M059J (cell line): ENCODE results near the gene FNIP2. TPM values are rescaled to one million over a fixed set of nuclear protein-coding genes. Genes with fewer than 3 reads are reported as not detected.

Source experiments
- DNase-seq: peaks from one replicate; pipeline ENCODE4 v3.0.0-alpha.2; 2012; ENCODE audit warnings: low read depth
- total RNA-seq: library from RNA; depleted of rRNA; stranded (reverse); fragments of >200 nt; shearing (Covaris generic); gene quantifications from 2 replicates; pipeline ENCODE4 v1.2.3, GENCODE V29; 2014

FNIP2 gene
- total RNA-seq, 1 experiment from 2014 or later = 15.2 TPM

DNA sequence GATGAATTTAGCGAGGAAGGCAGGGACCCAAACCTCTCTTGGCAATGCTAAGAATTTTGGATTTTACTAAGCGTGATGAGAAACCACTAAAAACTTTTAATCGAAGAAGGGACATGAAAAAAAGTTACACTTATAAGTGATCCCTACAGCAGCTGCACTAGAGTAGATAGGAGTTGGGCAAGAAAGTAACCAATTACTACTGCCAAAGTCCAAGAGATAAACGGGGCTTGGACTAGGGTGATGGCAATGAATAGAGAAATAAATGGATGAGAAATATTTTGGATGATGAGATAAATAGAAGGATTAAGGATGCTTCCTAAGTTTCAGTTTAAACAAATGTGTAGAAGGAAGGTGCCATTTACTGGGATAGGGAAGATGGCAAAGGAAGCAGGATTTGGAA, 6.3 kb upstream of the FNIP2 start:
- DNase-seq = no peak

DNA sequence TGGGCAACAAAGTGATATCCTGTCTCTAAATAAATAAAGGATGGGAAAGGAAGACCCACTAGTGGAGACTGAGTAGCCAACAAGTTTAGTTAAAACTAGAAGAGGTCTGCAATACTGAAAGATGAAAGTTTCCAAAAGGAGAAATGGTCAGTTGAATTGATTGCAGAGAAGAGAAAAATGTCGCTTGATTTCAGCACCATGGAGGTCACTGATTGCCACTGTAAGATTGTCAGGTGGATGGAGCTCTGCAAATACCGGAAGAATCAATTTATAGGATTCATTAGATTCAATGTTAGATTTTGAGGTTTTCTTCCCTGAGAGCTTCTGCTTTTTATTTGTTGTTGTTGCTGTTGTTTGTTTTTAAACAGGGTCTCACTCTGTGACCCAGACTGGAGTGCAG, 5.4 kb upstream of the FNIP2 start:
- no peak for DNase-seq

DNA sequence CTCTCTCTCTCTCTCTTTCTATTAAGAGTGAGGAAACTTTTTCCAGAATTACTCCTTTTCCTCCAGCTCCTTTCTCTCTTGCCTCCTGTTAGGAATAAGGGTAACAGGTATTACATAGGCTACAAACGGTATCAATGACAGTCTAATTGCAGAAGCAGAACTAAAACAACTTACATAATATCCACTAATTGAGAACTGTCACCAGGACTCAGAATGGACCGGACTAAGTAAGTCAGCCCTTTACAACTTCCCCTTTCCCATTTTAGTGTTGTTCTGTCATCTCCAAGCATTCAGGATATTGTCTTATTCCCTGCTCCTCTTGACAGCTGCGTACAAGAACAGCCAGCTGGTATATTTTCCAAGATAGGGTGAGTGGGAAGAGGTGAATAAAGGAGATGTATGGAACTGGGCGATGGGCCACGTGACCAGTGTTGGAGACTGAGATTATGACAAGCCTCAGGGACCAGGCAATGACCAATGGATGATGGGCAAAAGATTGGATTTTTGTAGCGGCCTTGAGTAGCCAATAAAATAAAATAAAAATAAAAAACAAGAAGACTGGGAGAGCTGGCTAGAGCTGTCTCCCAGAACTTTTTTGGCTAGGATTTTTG, 2.3 kb upstream of the FNIP2 start:
- no peak for DNase-seq

DNA sequence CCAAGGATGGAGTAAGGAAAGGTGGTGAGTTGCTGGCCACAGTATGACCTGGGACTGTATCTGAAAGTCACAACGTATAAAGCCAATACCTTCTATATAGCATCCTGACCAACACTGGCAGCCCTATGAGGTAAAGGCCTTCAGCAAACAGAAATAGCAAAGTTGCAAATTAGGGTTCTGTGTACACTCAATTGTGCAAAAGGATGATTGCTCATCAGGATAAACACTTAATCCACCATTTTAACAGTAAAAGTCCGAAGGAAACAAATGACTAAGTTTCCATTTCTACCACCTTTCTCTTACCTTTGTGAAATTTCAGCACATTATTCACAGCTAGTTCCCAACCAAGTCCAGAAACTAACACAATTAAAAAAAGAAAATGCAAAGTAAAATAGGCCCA, 1.4 kb upstream of the FNIP2 start:
- DNase-seq = no peak

DNA sequence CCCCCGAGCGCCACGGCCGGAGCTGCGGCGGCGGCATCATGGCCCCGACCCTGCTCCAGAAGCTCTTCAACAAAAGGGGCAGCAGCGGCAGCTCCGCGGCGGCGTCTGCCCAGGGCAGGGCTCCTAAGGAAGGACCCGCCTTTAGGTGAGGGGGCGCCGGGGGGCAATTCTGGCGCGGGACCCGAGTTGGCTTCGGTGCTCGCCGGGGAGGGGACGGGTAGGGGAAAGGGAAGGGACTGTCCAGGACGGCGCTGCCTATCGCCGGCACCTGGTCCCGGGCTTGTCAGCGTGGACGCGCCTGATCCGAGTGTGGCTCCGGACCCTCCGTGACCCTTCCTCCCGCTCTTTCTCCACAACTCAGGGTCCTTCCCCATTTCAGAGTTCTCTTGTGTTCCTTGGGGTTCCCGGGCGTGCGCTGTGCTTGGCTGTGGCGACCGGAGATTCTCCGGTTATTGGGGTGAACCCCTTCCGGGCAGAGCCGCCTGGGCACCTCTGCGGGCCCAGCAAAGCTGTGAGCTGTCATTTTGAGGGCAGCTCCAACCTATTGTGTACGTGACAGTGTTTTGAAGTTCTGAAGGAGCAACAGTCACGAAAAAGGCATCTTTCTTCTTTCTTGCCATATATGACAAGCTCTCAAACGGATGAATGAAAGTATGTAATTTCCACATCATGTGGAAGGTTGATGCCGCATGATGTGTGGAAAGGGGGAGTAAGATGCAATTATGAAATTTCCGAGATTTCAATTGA, 522 bp downstream of the FNIP2 start:
- peak; percentile 51 for DNase-seq

DNA sequence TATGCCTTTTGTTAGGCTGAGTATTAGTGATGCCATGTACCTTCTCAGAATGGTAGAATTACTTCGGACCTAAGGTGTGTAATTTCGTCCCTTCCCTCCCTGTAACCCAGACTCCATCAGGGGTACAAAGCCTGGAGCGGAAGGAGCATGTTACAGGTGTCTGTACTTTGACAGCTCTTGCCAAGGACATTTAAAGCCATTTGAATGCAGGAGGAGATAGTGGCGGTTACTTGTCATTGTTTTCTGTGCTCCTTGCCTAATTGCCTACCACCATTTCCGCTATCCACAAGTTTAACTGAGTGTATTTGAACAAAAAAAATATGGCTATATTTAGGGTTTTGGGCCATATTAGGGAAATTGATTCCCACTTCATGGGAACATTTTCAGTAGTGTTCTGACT, 1.8 kb downstream of the FNIP2 start:
- DNase-seq = no peak

DNA sequence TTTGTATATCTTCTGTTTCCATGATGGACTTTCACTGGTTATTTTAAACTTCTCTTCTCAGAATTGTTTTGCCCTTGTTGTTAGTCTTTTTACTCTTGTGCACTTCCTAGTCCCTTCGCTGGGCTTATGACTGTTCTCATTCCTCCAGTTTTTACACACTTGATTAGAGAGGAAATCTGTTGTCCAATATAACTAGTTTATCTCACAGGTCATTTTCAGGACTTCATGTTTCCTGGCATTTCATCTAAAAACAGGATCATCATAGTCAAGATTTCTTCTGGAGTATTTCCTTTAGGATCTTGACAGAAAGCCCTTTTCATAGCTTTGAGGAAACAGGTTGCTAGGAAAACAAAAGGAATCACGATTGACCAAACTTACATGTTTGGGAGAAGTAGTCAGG, 3.0 kb downstream of the FNIP2 start:
- DNase-seq = no peak

DNA sequence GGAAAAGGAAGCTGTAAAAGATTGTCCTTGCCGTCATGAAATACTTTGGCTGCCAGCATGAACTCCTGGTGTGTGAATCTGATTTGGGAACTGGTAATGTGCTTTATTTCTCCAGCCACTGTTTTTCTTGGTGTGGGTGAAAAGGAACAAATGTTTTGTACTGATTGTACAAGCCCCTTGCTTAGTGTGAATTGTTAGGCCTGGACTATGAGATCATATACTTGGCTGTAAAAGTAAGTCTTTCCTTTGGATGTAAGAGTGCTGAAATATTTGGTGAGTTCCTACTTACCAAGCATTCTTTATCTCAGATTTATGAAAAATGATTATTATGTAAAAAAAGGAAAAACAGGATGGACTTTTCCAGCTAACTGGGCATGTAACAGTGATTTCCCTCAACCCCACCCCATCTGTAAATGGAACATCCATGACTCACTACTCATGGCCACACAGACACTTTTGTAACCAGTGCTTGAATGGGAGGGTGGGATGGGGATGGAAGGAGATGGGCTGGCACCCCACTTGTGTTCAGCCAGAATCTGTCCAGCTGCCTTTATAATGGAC, 6.3 kb downstream of the FNIP2 start:
- peak; percentile 57 for DNase-seq

DNA sequence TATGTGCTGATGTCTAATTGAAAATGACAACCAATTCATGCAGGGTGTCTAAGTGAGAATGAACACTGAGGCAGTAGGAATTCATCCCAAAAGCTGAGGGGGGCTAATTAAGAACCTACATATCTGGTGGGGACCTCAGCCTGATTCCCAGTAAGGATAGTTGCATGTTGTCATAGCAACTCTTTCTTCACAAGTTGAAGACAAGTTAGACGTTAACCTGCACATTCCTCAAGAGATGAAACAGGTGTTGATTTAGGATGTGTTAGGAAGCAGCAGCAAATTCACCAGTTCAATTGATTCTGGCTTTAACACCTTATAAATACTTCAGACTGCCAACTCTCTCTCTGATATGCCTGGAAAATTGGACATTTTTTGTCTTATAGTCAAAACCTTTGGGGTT, 7.3 kb downstream of the FNIP2 start:
- DNase-seq = no peak

DNA sequence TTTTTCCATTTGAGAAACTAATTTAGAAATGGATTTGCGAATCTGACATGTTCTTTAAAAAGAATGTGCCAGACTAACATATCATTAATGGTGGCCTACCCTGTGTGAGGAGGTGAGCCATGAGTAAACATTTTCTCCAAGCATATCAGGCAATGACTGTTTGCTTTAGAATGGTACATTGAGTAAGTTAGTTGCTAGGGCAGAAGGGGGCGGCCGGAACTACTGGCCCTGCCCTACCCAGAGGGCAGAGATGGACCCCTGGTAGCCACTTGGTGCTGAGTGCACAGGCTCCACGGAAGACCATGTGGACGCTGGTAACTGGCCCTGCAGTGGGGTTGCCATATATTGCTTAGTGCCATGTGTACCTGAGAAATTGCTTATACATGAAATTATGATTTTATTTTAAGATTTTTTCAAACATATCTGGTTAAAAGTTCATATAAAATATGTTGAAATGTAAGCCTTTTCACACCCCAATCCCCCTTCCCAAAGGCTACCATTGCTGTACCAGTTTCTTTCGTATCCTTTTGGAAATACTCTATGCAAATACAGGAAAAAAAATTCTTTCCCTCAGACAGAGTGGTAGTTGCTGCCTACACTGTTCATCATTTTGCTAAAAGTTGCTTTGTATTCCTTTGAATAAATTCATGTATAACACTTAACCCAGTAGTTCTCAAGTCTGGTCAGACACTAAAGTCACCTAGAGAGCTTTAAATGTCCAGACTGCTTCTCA, 8.8 kb downstream of the FNIP2 start:
- DNase-seq = no peak

DNA sequence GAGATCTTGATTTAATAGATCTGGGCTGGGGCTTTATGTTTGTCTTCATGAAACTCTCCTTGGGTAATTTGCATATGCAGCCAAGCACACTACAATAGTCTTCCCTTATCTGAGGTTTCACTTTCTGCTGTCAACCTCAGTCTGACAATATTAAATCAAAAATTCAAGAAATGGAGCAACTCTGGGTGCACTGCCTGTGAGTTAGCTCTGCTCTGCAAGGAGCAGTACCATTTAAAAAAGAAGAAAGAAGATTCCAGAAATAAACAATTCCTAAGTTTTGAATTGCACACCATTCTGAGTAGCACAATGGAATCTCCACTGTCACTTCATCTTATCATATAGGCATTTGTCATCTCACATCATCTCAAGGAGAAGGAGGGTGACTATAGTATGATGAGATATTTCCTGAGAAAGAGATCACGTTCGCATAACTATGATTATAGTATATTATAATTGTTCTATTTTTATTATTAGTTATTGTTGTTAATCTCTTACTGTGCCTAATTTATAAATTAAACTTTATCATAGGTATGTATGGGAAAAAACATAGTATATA, 9.4 kb downstream of the FNIP2 start:
- DNase-seq = peak; percentile 24

DNA sequence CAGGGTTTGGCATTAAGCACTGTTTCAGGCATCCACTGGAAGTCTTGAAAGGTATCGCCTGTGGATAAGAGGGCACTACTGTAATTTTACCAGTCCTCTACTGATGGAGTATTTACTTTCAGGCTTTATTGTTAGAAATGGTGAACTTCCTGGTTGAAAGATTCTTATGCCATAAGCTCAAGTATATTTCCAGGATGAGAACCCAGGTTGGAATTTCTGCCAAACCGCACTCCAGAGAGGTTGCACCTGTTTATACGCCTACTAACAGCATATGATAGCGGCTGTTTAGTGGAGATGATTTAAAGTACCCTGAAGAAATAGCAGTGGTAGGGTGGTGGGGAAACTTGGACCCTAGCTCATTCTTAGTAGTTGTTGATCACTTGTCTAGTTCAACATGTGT, 9.9 kb downstream of the FNIP2 start:
- DNase-seq = no peak

DNA sequence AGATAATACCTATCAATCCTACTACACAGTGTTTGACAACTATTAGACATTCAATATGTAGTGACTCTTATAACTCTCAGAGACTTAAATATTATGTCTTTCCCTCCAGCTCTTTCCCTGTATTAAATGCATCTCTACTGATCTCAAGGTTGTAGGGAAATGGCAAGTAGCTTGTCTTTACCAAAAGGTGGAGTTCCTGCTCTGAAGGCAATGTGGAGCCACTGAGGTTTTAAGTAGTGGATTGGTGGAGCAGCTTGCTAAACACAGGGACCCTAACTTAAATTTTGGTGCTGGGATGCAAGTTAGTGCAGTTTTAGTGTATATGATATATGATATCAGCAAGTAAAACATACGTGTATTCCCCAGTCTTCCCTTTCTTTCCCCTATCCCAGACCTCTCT, 13.1 kb downstream of the FNIP2 start:
- DNase-seq = no peak

DNA sequence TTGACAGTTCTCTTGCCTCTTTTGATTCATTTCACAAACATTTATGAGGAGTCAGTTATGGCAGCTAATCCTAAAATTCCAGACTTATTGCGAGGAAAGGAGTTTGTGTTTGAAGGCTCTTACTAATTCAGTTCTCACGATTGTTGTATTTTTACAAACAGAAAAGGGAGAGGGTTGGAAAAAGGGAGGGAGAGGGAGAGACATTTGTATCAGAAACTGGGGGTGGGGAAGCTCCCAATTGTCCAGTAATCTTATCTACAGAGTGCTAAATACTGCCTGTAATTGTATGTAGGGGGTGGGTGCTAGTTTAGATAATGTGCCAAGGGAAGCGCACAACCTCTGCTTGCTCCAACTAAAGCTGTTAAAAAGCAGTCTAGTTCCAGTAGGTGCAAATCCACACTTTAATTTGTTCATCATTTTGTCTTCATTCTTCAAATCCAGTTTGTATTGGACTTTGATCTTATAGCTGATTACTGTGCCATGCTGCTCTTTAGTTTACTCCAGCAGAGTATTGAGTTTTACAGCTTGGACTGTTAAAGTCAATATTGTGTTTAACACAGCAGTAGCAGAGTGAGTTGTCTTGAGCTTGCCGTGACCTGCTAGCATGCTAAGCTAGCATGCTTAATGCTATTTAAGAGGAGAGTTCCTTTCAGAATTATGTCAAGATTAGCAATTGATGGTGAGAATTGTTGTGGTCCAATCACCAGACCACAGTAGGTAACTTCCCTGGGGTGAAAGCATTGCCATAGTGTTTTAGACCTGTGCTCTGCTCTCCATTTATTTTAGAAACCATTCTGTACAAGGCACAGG, 13.9 kb downstream of the FNIP2 start:
- peak; percentile 45 for DNase-seq

DNA sequence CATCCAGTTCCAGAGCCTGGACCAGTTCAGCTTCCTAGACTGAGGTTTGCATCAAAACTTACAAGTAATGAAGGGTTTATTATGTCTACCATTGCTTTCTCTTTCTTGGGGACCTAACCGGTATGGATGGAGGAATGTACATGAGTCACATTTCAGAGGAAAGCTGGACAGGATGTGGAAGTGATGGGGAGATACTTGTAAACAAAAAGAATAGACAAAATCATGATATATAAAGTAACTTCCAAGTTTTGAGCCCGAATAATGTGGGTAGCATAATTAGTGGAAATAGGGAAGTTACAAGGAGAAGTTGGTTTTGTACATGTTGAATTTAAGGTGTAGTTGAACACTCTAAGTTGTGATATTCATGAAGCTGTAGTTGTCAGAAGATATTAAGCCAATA, 15.0 kb downstream of the FNIP2 start:
- peak; percentile 73 for DNase-seq

DNA sequence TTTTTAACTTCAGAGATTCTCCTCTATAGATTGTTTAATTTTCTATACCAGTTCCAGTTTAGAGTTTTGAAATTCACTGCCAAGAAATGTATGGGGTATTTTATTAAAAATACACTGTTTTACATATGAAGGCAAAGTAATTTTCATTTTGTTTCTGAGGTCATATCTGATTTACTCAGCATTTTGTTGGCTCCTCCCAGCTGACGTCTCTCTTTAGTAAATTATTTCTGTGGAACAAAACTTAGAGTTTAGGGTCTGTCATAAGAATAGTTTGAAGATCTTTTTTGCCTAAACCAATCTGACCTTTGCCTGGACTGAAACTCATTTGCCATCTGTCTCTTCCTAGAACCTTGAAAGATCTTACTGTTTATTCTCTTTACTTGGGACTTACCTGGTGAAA, 16.9 kb downstream of the FNIP2 start:
- no peak for DNase-seq

DNA sequence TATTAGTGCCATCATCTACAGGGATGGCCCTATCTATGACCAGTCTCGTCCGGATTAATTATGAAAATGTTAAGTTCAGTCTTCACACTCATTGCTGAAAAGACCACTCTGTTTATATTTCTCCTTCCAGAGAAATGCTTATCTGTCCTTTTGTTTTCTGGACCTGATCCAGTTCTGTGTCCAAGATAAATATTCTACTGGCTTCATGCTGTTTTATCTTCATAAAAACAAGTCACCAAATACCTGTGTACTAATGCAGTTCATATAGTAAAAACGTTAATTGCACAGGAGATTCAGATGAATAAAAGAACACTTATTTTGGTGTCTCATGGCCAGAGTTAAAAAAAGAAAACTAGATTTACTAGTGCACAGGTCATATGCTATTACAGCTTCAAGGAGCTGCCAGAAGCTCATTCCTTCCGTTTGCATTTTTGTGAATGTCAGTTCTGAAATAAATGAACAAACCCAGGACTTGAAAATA, 17.3 kb downstream of the FNIP2 start:
- DNase-seq = peak; percentile 30

DNA sequence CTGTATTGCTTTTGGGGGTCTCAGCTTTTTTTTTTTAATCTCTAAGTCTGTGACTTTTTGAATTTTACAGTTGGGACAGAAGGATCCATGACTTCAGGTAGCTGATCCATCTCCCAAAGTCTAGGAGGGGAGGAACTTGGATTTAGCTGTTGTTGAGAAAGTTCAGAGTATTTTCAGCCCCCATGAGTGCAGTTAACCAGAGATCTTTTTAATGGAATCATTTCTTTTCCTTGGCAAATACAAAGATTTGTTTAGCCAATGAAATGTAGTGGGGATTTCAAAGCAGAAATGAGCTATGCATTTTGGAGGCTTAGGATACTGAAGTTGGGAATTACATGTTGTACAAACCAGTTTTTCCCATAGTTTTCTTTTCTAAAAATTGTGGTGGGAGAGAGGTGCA, 18.1 kb downstream of the FNIP2 start:
- DNase-seq = no peak

DNA sequence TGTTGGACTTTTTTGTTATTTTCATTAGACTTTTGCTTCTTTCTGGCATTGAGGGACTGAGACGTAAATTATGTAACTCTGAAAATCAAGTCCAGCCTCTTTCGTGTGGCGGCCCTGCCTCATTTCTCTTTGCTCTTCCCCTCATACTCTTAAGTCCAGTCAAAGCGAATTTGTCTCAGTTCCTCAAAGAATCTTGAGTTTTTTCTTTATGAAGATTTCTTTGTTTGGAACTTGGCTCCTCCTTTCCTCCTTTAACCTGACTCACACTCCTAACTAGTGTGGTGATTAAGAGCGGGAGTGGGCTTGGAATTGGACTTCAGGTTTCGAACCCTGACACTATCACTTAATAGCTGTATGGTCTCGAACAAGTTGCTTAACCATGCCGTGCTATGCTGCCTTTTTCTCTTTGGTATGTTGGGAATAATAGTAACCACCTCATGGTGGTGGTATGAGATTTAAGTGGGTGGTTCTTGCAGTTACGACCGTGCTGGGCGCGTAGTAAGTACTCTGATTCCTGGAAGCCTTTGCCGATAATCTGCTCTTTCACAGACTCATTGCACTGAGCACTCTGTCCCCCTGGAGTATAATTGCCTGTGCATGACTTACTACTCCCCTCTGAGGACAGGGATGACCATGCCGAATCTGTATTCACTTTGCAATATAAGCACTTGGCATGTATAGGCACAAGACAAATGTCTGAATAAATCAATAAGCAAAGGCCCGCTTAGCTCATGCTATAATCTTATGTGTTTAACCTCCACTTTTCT, 19.1 kb downstream of the FNIP2 start:
- DNase-seq = no peak

DNA sequence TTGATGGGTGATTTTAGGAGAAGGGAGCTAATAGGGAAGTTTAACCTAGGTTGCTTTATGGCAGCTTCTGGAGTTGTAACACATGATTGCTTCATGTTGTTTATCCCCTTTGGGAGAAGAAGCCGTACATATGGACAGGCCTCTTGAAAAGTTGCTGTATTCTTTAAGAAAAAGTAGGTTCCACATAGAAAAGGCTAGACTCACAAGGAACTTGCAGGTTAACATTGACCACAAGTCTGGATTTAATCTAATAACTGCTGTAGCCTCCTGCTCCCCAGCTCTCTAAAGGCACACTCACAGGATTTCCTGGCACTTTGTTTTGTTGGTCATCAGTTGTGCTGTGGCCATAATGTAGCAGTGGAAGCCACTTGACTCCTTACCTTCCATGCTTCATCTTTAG, 19.7 kb downstream of the FNIP2 start:
- DNase-seq = no peak

DNA sequence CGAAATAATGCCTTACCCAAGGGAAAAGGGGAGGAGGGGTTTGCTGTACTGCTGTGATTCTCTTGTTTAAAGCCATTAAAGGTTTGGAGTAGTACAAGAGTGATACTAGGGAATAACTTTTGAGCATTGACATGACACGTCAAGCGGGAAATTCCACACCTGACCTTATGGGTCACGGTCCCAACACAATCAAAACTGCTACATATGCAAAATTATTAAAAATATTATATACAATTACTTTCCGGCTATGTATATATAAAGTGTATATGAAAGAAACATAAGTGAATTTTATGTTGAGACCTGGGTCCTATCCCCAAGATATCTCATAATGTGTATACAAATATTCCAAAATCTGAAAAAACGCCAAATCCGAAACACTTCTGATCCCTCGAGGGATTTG, 21.0 kb downstream of the FNIP2 start:
- DNase-seq = no peak
